WTC11 (cell line): ENCODE data around the gene ERBB4. TPM values are rescaled to one million over a fixed set of nuclear protein-coding genes. Genes with fewer than 3 reads are reported as not detected.

ENCODE experiments used
- ATAC-seq: fragments of 200-7000 bp; cut with Tn5 transposase; 2 replicates; pipeline ENCODE4 v1.10.0; 2021; ENCODE audit warnings: mild to moderate bottlenecking, moderate library complexity
- CTCF ChIA-PET: fragments of 300-600 bp; sonication (Branson Sonifier 250); formaldehyde crosslinking; loops from one replicate; lab custom pipeline; 2021; ENCODE audit warnings: antibody characterized with exemption; lab: Charles Lee
- POLR2A ChIA-PET: fragments of 350-600 bp; sonication (Branson Sonifier 250); formaldehyde crosslinking; loops from one replicate; lab custom pipeline; 2021; ENCODE audit warnings: antibody characterized with exemption; lab: Charles Lee
- DNase-seq: peaks from one replicate; pipeline ENCODE4 v3.0.0; 2021; ENCODE audit warnings: low spot score
- H3K27ac Mint-ChIP-seq: 2 replicates; pipeline ENCODE4 v1.8.0; 2021; ENCODE audit warnings: mixed read lengths
- H3K27me3 Mint-ChIP-seq: 2 replicates; pipeline ENCODE4 v1.8.0; 2021; ENCODE audit warnings: low read depth, mild to moderate bottlenecking, moderate library complexity, mixed read lengths
- H3K36me3 Mint-ChIP-seq: 2 replicates; pipeline ENCODE4 v1.8.0; 2021; ENCODE audit warnings: mixed read lengths
- H3K4me1 Mint-ChIP-seq: 2 replicates; pipeline ENCODE4 v1.8.0; 2022; ENCODE audit warnings: mixed read lengths
- H3K4me3 Mint-ChIP-seq: 2 replicates; pipeline ENCODE4 v1.8.0; 2021; ENCODE audit warnings: mild to moderate bottlenecking, moderate library complexity, mixed read lengths
- H3K9me3 Mint-ChIP-seq: 2 replicates; pipeline ENCODE4 v1.8.0; 2021; ENCODE audit warnings: mixed read lengths
- ATF1 ChIP-seq: sonication (generic); formaldehyde crosslinking; IDR thresholded peaks from 2 replicates; pipeline ENCODE4 v1.8.1; 2023; ENCODE audit warnings: mild to moderate bottlenecking, moderate library complexity, missing genetic modification reagents
- CBFB ChIP-seq: sonication (generic); formaldehyde crosslinking; IDR thresholded peaks from 2 replicates; pipeline ENCODE4 v1.8.1; 2022; ENCODE audit warnings: mild to moderate bottlenecking, low read depth, missing genetic modification reagents
- CREB1 ChIP-seq: sonication (generic); formaldehyde crosslinking; IDR thresholded peaks from 2 replicates; pipeline ENCODE4 v1.8.0; 2023; ENCODE audit warnings: mild to moderate bottlenecking, missing genetic modification reagents
- FOXK1 ChIP-seq: sonication (generic); formaldehyde crosslinking; IDR thresholded peaks from 2 replicates; pipeline ENCODE4 v1.8.0; 2022; ENCODE audit warnings: mild to moderate bottlenecking, moderate library complexity, missing genetic modification reagents
- FOXP4 ChIP-seq: sonication (generic); formaldehyde crosslinking; IDR thresholded peaks from 2 replicates; pipeline ENCODE4 v1.8.0; 2022; ENCODE audit warnings: mild to moderate bottlenecking, missing genetic modification reagents
- NFYB ChIP-seq: sonication (generic); formaldehyde crosslinking; conservative IDR thresholded peaks from 2 replicates; pipeline ENCODE4 v1.8.0; 2022; ENCODE audit warnings: low read depth, missing genetic modification reagents
- NR2C2 ChIP-seq: sonication (generic); formaldehyde crosslinking; IDR thresholded peaks from 2 replicates; pipeline ENCODE4 v1.8.0; 2022; ENCODE audit warnings: mild to moderate bottlenecking, missing genetic modification reagents
- ZBTB21 ChIP-seq: sonication (generic); formaldehyde crosslinking; IDR thresholded peaks from 2 replicates; pipeline ENCODE4 v1.8.1; 2023; ENCODE audit warnings: mild to moderate bottlenecking, missing genetic modification reagents, borderline replicate concordance
- ZNF263 ChIP-seq: sonication (generic); formaldehyde crosslinking; IDR thresholded peaks from 2 replicates; pipeline ENCODE4 v1.8.1; 2022; ENCODE audit warnings: low read depth, mild to moderate bottlenecking, moderate library complexity, missing genetic modification reagents
- ZNF317 ChIP-seq: sonication (generic); formaldehyde crosslinking; IDR thresholded peaks from 2 replicates; pipeline ENCODE4 v1.8.1; 2023; ENCODE audit warnings: low read depth, mild to moderate bottlenecking, moderate library complexity, missing genetic modification reagents, borderline replicate concordance
- ZNF532 ChIP-seq: fragments of 250-450 bp; sonication (Bioruptor Pico); IDR thresholded peaks from 2 replicates; pipeline ENCODE4 v1.9.0; 2021; ENCODE audit warnings: mild to moderate bottlenecking, borderline replicate concordance
- ZSCAN18 ChIP-seq: fragments of 250-450 bp; sonication (Bioruptor Pico); IDR thresholded peaks from 2 replicates; pipeline ENCODE4 v2.1.2; 2022; ENCODE audit warnings: mild to moderate bottlenecking, moderate library complexity
- total RNA-seq: library from RNA; stranded (reverse); gene quantifications from 3 replicates; pipeline ENCODE4 v1.2.3, GENCODE V29; 2021
- TF ChIP-seq, protein P1 (sequence below): fragments of 250-450 bp; sonication (Bioruptor Pico); IDR thresholded peaks from 2 replicates; pipeline ENCODE4 v1.9.0; 2021; ENCODE audit warnings: mild to moderate bottlenecking
- TF ChIP-seq, protein P2 (sequence below): sonication (generic); formaldehyde crosslinking; IDR thresholded peaks from 2 replicates; pipeline ENCODE4 v1.8.0; 2023; ENCODE audit warnings: mild to moderate bottlenecking, missing genetic modification reagents
- TF ChIP-seq, protein P3 (sequence below): fragments of 250-450 bp; sonication (Bioruptor Pico); conservative IDR thresholded peaks from 2 replicates; pipeline ENCODE4 v1.9.0; 2021; ENCODE audit warnings: mild to moderate bottlenecking

Gene ERBB4
- total RNA-seq, 1 experiment from 2014 or later: 1.6 TPM

DNA sequence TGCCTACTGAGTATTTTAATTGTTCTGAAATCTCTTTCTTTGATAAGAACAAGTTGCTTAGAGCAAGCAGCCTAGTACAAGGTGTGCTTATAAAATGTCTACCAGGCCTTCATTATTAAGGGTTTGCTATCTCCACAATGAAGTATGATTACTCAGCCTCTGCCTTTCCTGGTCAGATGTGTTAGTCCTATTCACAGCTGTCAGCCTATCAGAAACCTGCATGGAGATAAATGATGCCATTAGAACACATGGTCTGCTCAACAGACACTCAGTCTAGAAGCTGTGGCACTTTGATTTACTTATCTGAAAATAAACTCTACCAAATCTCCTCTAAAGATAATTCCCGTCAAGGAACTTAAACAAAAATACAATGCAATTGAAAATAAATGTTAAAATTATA lies 448.7 kb downstream of the ERBB4 start:
- H3K27ac Mint-ChIP-seq: no peak overlapping the region
- H3K36me3 Mint-ChIP-seq: no peaks in the 10 kb centered on the region
- no peak for ATAC-seq
- no peak overlapping the region for H3K4me3 Mint-ChIP-seq
- H3K27me3 Mint-ChIP-seq: no peaks in the 10 kb centered on the region
- no peaks in the 10 kb centered on the region for H3K9me3 Mint-ChIP-seq
- DNase-seq: no peak
- CTCF ChIA-PET: interaction anchor here (0.6 kb wide), 1 partner anchor 88 kb away, joined by 3 read pairs; no protein-coding TSS in a partner anchor
- no peaks in the 10 kb centered on the region for H3K4me1 Mint-ChIP-seq
- POLR2A ChIA-PET: no interaction called here
- no peak for TF ChIP-seq ZBTB21
- no peak for TF ChIP-seq NR2C2 (CRISPR knock-in tag)
- TF ChIP-seq FOXP4: no peak
- TF ChIP-seq, all 79 proteins: peak for 0

GRCh38 chr2:212088353-212088752 lies 450.2 kb downstream of the ERBB4 start:
- DNase-seq: no peak
- CTCF ChIA-PET: no interaction called here
- H3K4me1 Mint-ChIP-seq: no peaks in the 10 kb centered on the region
- TF ChIP-seq ATF1 (CRISPR knock-in tag) (no peak), ZBTB21 (no peak), CBFB (CRISPR knock-in tag) (no peak), CREB1 (CRISPR knock-in tag) (no peak), ZNF317 (CRISPR knock-in tag) (no peak)
- TF ChIP-seq, protein P1, sequence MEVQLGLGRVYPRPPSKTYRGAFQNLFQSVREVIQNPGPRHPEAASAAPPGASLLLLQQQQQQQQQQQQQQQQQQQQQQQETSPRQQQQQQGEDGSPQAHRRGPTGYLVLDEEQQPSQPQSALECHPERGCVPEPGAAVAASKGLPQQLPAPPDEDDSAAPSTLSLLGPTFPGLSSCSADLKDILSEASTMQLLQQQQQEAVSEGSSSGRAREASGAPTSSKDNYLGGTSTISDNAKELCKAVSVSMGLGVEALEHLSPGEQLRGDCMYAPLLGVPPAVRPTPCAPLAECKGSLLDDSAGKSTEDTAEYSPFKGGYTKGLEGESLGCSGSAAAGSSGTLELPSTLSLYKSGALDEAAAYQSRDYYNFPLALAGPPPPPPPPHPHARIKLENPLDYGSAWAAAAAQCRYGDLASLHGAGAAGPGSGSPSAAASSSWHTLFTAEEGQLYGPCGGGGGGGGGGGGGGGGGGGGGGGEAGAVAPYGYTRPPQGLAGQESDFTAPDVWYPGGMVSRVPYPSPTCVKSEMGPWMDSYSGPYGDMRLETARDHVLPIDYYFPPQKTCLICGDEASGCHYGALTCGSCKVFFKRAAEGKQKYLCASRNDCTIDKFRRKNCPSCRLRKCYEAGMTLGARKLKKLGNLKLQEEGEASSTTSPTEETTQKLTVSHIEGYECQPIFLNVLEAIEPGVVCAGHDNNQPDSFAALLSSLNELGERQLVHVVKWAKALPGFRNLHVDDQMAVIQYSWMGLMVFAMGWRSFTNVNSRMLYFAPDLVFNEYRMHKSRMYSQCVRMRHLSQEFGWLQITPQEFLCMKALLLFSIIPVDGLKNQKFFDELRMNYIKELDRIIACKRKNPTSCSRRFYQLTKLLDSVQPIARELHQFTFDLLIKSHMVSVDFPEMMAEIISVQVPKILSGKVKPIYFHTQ: no peak
- TF ChIP-seq, protein P2, sequence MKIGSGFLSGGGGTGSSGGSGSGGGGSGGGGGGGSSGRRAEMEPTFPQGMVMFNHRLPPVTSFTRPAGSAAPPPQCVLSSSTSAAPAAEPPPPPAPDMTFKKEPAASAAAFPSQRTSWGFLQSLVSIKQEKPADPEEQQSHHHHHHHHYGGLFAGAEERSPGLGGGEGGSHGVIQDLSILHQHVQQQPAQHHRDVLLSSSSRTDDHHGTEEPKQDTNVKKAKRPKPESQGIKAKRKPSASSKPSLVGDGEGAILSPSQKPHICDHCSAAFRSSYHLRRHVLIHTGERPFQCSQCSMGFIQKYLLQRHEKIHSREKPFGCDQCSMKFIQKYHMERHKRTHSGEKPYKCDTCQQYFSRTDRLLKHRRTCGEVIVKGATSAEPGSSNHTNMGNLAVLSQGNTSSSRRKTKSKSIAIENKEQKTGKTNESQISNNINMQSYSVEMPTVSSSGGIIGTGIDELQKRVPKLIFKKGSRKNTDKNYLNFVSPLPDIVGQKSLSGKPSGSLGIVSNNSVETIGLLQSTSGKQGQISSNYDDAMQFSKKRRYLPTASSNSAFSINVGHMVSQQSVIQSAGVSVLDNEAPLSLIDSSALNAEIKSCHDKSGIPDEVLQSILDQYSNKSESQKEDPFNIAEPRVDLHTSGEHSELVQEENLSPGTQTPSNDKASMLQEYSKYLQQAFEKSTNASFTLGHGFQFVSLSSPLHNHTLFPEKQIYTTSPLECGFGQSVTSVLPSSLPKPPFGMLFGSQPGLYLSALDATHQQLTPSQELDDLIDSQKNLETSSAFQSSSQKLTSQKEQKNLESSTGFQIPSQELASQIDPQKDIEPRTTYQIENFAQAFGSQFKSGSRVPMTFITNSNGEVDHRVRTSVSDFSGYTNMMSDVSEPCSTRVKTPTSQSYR: no peak
- TF ChIP-seq, all 79 proteins: peak for 0
- H3K4me3 Mint-ChIP-seq: no peak overlapping the region
- no peak for ATAC-seq
- no peaks in the 10 kb centered on the region for H3K36me3 Mint-ChIP-seq
- no peak overlapping the region for H3K27ac Mint-ChIP-seq
- no peaks in the 10 kb centered on the region for H3K27me3 Mint-ChIP-seq
- no peaks in the 10 kb centered on the region for H3K9me3 Mint-ChIP-seq
- POLR2A ChIA-PET: no interaction called here

GRCh38 chr2:212083492-212083891 lies 455.1 kb downstream of the ERBB4 start:
- no peaks in the 10 kb centered on the region for H3K36me3 Mint-ChIP-seq
- ATAC-seq (no peak), DNase-seq (no peak)
- no peak overlapping the region for H3K4me3 Mint-ChIP-seq
- no peaks in the 10 kb centered on the region for H3K4me1 Mint-ChIP-seq
- ChIA-PET CTCF (no interaction called here), POLR2A (no interaction called here)
- H3K27me3 Mint-ChIP-seq: no peaks in the 10 kb centered on the region
- no peaks in the 10 kb centered on the region for H3K9me3 Mint-ChIP-seq
- H3K27ac Mint-ChIP-seq: no peak overlapping the region
- TF ChIP-seq NFYB (CRISPR knock-in tag) (no peak), FOXK1 (CRISPR knock-in tag) (no peak), ZSCAN18 (no peak), CREB1 (CRISPR knock-in tag) (no peak), CBFB (CRISPR knock-in tag) (no peak), ZNF263 (no peak), ZNF532 (CRISPR knock-in tag) (no peak)
- TF ChIP-seq, protein P3, sequence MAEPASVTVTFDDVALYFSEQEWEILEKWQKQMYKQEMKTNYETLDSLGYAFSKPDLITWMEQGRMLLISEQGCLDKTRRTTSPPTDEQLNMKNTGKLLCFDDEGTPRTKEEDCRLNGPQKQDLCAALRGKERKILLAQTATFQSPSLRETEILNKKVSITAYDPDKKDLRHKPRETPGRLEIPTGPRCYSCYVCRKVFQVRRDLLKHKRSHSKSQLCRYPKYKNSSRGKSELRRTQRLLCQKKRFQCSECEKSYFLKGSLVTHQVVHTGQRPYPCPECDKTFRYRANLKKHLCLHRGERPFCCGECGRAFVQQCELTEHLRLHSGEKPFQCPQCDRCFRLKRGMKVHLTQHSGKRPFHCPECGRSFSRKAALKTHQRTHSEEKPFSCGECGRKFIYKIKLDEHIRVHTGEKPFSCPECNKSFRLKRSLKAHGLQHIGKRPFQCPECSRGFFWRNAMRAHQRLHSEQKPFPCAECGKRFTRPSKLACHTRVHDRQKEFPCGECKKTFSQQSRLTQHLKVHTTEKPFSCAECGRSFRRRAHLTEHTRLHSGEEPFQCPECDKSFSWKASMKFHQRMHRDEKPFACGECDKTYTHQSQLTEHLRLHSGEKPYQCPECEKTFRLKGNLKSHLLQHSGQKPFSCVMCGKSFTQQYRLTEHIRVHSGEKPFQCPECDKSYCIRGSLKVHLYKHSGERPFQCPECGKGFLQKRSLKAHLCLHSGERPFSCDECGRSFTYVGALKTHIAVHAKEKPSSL: no peak
